Body of pancreas (tissue), 4 donors: ENCODE data around the gene GLUD2. TPM values are rescaled to one million over a fixed set of nuclear protein-coding genes. Genes with fewer than 3 reads are reported as not detected.

Experiments
- ATAC-seq: fragments of 150-250 bp; one replicate; pipeline ENCODE4 v1.9.1; 2016
- DNase-seq, 4 donors: peaks; one replicate each; pipeline ENCODE4 v3.0.0-alpha.2; 2019
- H3K27ac ChIP-seq, 4 donors: fragments of 200-600 bp; sonication (generic); 1 replicate in 3 of 4; 2 replicates in 1 of 4; pipeline versions ENCODE4 v1.5.1 to v1.6.1; 2016 to 2019; ENCODE audit warnings: mild to moderate bottlenecking in 1 of 4, mixed read lengths in 1 of 4, moderate library complexity in 1 of 4
- H3K27me3 ChIP-seq, 2 donors: fragments of 200-600 bp; sonication (generic); one replicate each; pipeline ENCODE4 v1.6.0; 2016; ENCODE audit warnings: mild to moderate bottlenecking in 1 of 2
- H3K36me3 ChIP-seq, 2 donors: fragments of 200-600 bp; sonication (generic); replicated peaks in 1 of 2; 2 replicates each; pipeline ENCODE4 v1.5.1; 2016; ENCODE audit warnings: low read depth in 2 of 2; ENCODE audit not compliant: insufficient read depth in 1 of 2
- H3K4me1 ChIP-seq: fragments of 200-600 bp; sonication (generic); one replicate; pipeline ENCODE4 v1.6.0; 2016
- H3K4me3 ChIP-seq, 2 donors: fragments of 200-600 bp; sonication (generic); 1 replicate in 1 of 2; 2 replicates in 1 of 2; pipeline ENCODE4 v1.5.1; 2016 to 2019
- H3K9me3 ChIP-seq, 3 donors: fragments of 200-600 bp; sonication (generic); 1 replicate in 2 of 3; 2 replicates in 1 of 3; pipeline ENCODE4 v1.5.1; 2016
- CTCF ChIP-seq, 7 experiments: fragments of 450-650 bp in 4 of 7; fragments of 200-600 bp in 3 of 7; sonication (generic) in 3 of 7; IDR thresholded peaks; one replicate each; pipeline ENCODE4 v1.5.1; 2016 to 2019; ENCODE audit warnings: antibody characterized with exemption in 7 of 7
- POLR2A ChIP-seq, 3 donors: fragments of 450-650 bp; IDR thresholded peaks; one replicate each; pipeline ENCODE4 v1.6.1; 2016; ENCODE audit warnings: antibody characterized with exemption in 3 of 3, mild to moderate bottlenecking in 2 of 3
- WGBS, 2 donors: methylation state at CpG; one replicate each; pipeline ENCODE4 v1.1.5; 2017; 5-methylcytosine and 5-hydroxymethylcytosine counted together
- intact Hi-C: fragments of 100-400 bp; cut with DNase I; formaldehyde crosslinking; loops from one replicate; pipeline ENCODE4 v1.15.1; 2023
- total RNA-seq, 2 donors: library from RNA; depleted of rRNA; stranded (reverse); fragments of >200 nt; gene quantifications; one replicate each; pipeline ENCODE4 v1.1.0, GENCODE V29; 2016

Gene GLUD2
- total RNA-seq, 2 donors from 2014 or later: 3.1 to 4.0 TPM

- no peak overlapping the region for H3K27ac ChIP-seq
- no peaks in the 10 kb centered on the region for H3K9me3 ChIP-seq
- H3K36me3 ChIP-seq: no peaks in the 10 kb centered on the region
- DNase-seq (no peak), ATAC-seq (no peak)
- intact Hi-C loops: no loop called here
- 83 to 100% methylated on average over 2 of the region's 2 CpGs for WGBS, 2 donors
- H3K4me1 ChIP-seq: no peaks in the 10 kb centered on the region
- TF ChIP-seq POLR2A (IDR thresholded peaks at IDR 0.05) (no peak), CTCF (IDR thresholded peaks at IDR 0.05) (no peak)
- no peaks in the 10 kb centered on the region for H3K27me3 ChIP-seq
- H3K4me3 ChIP-seq: no peak overlapping the region
These were observed 38.2 kb downstream of the GLUD2 start for GRCh38 chrX:121085612-121086010.

GRCh38 chrX:121093011-121093410 is 45.6 kb downstream of the GLUD2 start:
- intact Hi-C loops: no loop called here
- Histone ChIP-seq H3K4me3 (no peak overlapping the region), H3K27me3 (no peaks in the 10 kb centered on the region), H3K36me3 (no peaks in the 10 kb centered on the region), H3K9me3 (no peaks in the 10 kb centered on the region), H3K4me1 (no peaks in the 10 kb centered on the region), H3K27ac (no peak overlapping the region)
- ATAC-seq (no peak), DNase-seq (no peak)
- WGBS, 2 donors: 88% methylated on average over 2 of the region's 2 CpGs
- no peak for TF ChIP-seq CTCF (IDR thresholded peaks at IDR 0.05)
- TF ChIP-seq POLR2A (IDR thresholded peaks at IDR 0.05): no peak

Other genes starting within 250 kb of the GLUD2 start
- gene CT47B1, start 171.7 kb upstream of the GLUD2 start, total RNA-seq: not detected
- gene CT47A11, start 110.5 kb upstream of the GLUD2 start, total RNA-seq: not detected
- gene CT47A10, start 105.6 kb upstream of the GLUD2 start, total RNA-seq: not detected
- gene CT47A9, start 100.7 kb upstream of the GLUD2 start, total RNA-seq: not detected
- not detected for gene CT47A8, start 95.9 kb upstream of the GLUD2 start, total RNA-seq
- not detected for gene CT47A7, start 91.0 kb upstream of the GLUD2 start, total RNA-seq
- not detected for gene CT47A6, start 86.1 kb upstream of the GLUD2 start, total RNA-seq
- not detected for gene CT47A5, start 81.3 kb upstream of the GLUD2 start, total RNA-seq
- not detected for gene CT47A4, start 76.4 kb upstream of the GLUD2 start, total RNA-seq
- gene CT47A3, start 71.5 kb upstream of the GLUD2 start, total RNA-seq: not detected
- not detected for gene CT47A2, start 66.7 kb upstream of the GLUD2 start, total RNA-seq
- not detected for gene CT47A1, start 61.9 kb upstream of the GLUD2 start, total RNA-seq